GM21529 (cell line): ENCODE measurements around the gene TXNDC15.
"Not testable (repeated sequence)": the region's sequence is repeated elsewhere in the genome, so short reads cannot be mapped to it uniquely, and the experiment has no call there.

ENCODE experiments used
- ATAC-seq: cut with Tn5 transposase; IDR thresholded peaks from one replicate; pipeline ENCODE4 v1.9.1; 2021; ENCODE audit not compliant: unreplicated experiment

The TXNDC15 gene, protein sequence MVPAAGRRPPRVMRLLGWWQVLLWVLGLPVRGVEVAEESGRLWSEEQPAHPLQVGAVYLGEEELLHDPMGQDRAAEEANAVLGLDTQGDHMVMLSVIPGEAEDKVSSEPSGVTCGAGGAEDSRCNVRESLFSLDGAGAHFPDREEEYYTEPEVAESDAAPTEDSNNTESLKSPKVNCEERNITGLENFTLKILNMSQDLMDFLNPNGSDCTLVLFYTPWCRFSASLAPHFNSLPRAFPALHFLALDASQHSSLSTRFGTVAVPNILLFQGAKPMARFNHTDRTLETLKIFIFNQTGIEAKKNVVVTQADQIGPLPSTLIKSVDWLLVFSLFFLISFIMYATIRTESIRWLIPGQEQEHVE

DNA sequence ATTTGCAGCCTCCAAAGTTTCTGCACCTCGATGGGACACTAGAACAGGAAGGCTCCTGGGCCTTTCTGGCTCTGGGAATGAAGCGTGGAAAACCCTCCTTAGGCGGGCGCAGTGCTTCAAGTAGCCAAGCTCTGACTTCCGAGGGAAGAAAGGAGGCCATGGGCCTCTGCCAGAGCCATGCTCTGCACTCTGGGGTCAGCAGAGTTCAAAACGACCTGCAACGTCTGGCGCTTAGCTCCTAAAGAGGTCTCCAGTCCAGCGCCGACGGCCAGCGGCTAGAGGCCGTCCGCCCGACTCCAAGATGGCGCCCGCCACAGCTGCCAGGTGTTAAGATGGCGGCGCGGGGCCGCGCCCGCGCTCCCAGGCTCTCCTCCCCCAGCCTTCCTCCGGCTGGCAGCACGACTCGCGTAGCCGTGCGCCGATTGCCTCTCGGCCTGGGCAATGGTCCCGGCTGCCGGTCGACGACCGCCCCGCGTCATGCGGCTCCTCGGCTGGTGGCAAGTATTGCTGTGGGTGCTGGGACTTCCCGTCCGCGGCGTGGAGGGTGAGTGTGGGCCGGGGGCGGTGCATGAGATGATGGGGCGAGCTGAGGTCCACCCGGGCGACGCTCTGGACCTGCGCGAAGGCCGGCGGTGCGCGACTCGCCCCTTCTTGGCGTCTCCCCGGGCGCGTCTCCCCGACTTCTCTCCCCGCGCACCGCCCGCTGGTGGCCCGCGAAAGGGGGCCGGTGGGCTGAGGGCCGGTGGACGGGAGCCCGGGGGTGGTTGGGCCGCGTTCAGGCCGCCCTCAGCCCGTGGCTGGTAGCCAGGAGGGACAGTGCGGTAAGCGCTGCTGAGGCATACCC lies at the start of gene TXNDC15:
TXNDC15 (plus strand) TSS at position 385 of the 844 bp plus-strand sequence; CDS start at position 442, 57 bp downstream.
- ATAC-seq: peak; percentile 74

DNA sequence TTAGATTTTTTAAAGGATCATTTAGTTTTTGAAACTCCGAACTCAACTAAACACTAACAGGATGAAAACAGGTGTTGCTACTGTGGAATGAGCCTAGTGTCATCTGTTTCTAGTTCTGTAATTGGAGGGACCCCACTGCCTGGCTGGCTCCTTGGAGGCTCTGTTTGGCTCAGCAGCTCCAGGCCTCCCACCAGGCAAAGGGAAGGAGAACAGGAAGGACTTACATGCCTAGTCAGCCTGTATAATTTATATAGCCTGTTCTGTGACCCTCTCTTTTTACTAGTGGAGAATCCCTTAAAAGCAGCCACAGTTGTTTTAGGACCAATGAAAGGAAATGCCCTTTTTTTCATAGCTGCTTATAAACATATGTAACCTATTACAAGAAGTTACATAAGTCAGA lies 49.5 kb upstream of the TXNDC15 start:
- ATAC-seq: no peak

DNA sequence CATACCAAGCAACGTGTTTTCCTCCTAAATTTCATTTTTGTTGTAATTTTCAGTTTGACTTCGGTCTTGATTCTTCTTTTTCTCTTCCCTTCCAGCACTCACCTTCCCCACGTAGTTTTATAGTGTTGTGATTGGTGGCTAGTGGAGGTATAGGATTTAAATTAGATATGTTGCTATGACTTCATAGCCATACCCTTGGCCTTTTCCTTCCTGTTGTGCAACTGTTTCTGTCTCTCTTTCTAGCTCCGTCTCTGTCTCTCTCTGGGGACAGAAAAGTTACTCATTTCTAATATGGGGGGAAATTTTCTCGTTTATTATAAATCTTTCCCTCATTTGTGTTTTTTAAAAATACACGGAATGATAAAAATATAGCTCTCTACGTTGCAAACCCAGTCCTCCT lies 49.0 kb upstream of the TXNDC15 start:
- ATAC-seq: no peak

DNA sequence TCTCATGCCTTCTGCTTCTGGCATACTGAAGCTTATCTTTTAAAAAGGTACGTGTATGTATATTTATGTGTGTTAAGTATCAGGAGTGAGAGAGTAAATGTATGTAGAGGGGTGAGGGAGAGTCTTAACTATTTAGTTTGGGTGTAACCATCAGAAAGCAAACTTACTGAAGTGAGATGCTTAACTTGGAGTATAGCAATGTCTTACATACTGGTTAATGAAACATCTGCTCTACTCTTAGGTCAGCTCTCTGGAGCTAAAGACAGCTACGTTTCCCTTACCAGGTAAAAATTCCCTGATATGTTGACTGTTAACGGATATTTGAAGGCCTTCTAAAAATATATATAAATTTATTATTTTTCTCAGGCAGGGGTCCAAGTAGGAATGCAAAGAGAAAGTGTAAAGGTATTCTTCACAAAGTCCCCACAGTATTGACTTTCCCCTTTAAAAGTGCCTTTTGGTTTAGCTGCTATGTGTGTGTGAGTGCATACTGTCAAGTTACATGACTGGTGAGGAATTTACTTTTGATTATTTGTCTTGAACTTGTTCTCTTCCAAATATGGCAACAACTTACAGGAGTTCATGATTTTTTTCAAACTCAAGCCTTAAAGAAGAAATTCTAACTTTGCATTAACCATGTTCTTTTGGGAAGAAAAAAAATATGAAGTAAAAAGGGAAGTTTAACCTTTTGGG lies 40.7 kb upstream of the TXNDC15 start:
- ATAC-seq: no peak

DNA sequence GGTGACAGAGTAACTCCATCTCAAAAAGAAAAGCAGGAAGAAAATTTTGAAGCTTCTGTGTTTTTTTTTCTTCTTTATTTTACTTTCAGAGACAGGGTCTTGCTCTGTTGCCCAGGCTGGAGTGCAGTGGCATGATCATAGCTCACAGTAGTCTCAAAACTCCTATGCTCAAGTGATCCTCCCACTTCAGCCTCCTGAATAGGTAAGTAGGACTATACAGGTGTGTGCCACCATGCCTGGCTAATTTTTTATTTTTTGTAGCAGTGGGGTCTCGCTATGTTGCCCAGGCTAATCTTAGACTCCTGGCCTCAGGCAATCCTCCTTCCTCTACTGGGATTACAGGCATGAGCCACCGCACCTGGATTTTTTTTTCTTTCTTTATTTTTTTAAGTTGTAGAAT lies 38.5 kb upstream of the TXNDC15 start:
- no peak for ATAC-seq

DNA sequence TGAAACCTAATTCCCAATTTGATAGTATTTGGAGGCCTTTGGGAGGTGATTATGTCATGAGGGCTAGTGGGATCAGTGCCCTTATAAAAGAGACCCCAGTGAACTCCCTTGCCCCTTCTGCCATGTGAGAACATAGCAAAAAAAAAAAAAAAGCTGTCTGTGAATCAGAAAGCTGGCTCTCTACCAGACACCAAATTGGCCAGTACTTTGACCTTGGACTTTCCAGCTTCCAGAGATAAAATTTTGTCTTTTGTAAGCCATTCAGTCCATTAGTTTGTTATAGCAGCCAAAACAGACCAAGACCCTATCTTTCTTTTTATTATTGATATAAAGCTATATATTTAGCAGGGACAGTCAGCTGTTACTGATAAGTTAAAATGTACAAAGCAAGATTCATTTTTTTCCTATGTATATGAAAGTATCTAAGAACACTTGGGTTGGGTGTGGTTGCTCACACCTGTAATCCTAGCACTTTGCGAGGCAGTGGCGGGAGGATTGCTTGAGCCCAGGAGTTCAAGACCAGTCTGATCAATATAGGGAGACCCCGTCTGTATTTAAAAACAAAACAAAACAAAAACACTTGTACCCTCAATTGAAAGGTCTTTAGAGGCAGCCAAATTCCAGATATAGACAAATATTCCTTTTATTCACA lies 36.5 kb upstream of the TXNDC15 start:
- no peak for ATAC-seq

DNA sequence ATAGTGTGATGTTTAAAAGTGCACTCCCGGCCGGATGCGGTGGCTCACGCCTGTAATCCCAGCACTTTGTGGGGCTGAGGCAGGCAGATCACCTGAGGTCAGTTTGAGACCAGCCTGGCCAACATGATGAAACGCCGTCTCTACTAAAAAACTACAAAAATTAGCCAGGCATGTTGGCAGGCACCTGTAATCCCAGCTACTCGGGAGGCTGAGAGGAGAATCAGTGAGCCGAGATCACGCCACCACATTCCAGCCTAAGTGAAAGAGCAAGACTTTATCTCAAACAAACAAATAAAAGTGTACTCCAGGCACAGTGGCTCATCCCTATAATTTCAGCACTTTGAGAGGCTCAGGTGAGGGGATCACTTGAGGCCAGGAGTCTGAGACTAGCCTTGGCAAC lies 35.8 kb upstream of the TXNDC15 start:
- ATAC-seq: not testable (repeated sequence)

DNA sequence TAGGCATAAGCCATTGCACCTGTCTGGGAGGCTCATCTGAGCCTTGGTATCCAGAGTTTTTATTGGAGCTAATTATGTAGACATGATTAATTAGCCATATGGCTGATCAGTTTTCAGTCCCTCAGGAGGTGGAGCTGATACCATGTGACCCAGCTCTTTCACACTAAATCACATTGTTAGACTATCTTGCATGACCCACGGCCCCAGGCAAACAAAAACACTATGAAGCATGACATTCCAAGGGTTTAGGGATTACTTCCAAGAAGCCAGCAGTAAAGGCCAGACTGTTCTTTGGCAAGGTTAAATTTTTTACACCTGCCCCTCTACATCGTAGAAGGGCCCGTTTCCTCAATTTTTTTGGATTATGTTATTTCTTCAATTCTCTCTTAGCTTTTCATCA lies 33.4 kb upstream of the TXNDC15 start:
- no peak for ATAC-seq

DNA sequence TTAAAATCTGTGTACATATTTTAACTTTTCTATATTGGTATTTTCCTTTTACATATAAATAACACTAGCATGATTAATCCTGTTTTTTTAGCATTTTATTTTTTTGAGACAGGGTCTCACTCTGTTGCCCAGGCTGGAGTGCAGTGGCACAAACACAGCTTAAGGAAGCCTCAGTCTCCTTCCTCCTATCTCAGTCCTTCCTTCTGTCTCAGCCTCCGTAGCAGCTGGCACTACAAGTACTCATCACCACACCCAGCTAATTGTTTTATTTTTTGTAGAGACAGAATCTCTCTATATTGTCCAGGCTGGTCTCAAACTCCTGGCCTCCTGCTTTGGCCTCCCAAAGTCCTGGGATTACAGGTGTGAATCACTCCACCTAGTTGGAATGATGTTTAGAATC lies 29.9 kb upstream of the TXNDC15 start:
- no peak for ATAC-seq

DNA sequence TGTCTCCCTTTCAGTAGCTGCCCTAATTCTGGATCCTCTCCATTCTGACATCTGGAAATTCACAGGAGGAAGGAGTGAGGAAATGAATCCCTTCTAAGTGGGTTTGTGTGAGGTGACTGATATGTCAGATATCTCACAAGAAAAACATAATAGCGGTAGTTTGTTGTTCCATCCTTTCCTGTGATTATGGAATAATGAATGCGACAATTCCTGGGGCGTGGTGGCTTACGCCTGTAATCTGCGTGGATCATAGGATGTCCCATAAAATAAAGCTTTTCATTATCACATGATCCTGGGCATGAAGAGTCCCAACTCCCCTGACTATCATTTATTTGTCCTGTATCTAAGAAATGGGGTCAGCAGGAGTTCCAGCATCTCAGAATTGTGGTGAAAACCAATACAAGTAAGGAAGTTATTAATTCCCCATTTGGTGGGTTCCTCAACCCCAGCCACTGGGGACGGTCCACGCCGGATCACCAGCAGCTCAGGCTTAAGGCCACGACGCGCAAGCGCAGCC lies 28.8 kb upstream of the TXNDC15 start:
- no peak for ATAC-seq

DNA sequence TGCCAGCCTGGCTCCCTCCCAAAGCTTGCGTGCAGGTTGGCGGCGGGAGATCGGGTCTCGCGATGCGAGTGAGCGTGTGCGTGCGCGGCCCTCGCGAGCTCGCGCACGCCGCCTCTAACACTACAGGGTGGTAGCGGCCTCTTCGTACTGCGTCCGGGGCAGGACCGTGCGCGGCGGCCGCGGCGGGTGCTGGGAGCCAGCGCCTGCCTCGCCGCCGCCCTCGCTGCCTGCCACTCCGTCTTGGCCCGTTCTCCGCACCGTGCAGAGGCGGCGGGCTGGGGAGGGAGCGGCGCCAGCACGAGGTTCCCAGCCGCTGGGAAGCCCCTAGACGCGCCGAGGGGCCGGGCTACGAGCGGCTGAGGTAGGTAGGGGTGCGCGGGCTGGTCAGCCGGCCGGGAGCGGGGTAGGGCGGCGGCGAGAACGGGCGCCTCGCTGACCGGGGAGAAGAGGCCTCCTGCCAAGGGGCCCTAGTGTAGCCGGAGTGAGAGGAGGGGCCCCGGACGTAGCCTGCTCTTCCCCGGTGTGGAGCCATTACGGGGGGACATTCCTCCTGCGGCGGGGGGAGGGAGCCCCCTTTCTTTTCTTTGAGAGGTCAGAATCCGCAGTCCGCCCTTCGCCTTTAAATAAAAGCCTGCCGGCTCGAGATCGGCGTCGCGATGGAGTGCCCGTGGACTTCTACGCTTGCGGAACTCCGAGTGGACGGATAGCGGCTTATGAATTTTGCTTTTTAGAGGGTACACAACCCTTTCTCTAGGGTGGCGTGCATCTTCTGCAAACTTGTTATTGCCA lies 28.1 kb upstream of the TXNDC15 start, which contains the start of gene C5orf24:
C5orf24 (plus strand) TSS at position 117 of the 789 bp plus-strand sequence. CDS start 8,933 bp downstream, outside the sequence.
- ATAC-seq: peak; percentile 95

DNA sequence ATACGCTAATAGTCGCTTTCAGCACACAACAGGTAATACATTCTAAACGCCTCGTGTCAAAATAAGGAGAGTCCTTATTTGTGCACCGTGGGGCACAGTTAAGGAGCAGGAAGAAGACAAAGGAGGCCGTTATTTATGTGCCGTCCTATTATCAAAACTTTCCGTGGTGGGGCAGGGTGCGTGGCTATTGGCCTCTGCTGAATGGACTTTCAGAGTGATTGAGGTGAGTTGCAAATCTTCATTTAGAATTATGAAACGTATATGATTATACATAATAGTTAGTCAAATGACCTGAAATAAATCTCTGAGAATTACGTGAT lies 27.6 kb upstream of the TXNDC15 start:
- ATAC-seq: no peak

DNA sequence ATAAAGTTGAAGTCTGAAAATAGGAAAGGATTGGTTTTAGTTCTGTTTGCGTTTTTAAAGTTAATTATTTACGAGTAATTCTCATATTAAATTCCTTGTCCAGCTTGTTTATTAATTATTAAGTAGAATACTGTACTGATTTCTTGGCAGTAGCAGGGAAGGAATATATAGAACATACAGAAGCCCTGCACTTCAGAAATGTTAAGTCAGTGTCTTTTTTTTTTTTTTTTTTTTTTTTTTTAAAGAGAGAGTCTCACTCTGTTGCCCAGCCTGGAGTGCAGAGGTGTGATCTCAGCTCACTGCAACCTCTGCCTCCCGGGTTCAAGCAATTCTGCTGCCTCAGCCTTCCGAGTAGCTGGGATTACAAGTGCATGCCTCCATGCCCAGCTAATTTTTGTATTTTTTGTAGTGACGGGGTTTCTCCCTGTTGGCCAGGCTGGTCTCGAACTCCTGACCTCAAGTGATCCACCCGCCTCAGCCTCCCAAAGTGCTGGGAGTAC lies 24.7 kb upstream of the TXNDC15 start:
- ATAC-seq: not testable (repeated sequence)

DNA sequence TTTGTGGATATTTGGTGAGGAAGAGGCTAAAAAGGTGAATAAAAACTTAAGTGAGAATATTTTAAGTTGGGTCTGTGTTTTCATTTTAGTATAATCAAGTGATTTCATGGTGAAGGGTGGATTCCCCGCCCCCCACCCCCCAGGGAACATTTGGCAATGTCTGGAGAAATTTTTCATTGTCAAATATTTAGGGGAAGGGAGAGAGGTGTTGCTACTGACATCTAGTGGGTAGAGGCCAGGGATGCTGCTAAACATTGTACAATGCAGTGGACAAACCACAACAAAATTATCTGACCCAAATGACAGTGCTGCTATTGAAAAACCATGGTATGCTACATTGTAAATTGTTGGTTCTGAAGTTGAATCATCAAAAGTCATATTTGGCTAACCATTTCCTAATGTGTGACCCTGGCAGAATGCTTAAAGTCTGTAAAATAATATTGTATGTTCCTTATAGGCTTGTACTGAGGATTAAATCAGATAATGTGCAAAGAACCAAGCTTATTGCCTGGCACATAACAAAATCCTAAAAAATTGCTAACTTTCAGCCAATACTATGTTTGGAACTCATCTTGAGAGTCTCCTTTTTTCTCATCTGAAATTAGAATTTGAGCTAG lies 22.8 kb upstream of the TXNDC15 start:
- no peak for ATAC-seq

DNA sequence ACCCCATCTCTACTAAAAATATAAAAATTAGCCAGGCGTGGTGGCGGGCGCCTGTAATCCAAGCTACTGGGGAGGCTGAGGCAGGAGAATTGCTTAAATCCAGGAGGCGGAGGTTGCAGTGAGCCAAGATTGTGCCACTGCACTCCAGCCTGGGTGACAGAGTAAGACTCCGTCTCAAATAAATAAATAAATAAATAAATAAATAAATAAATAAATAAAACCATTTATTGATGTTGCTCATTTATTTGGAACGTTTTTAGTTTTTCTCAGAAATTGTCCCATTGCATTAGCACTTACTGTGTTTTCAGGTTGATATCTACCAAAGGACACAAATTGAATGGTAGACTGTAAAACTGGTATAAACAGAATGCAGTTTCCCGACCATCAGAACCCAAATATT lies 17.7 kb upstream of the TXNDC15 start:
- not testable (repeated sequence) for ATAC-seq

DNA sequence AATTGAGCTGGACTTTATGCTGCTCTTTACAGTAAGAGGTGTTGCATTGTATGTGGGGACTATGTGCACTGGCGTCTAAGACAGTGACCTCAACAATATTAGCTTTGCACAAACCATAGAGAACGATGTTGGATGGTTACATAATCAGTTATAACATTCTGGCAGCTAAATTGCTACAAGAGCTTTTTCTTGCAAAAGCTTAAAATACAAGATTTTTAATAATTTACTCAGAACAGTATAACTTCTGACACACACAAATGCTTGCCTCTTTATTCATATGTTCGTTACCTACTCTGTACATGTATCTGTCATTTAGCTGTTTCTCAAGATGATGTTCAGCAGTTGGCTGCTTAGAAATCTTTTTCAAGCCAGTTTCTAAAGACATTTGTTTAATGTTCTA lies 16.8 kb upstream of the TXNDC15 start:
- ATAC-seq: no peak

DNA sequence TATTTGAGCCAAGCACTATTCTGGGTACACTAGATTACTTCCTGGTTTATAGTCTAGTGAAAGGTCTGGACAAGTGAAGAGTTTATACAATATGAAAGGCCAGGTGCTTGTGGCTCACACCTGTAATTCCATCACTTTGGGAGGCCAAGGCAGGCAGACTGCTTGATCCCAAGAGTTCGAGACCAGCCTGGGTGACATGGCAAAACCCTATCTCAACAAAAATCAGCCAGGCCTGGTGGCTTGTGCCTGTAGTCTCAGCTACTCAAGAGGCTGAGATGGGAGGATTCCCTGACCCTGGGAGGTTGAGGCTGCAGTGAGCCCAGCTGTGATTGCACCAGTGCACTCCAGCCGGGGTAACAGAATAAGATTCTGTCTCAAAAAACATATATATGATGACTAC lies 9.5 kb upstream of the TXNDC15 start:
- ATAC-seq: no peak

DNA sequence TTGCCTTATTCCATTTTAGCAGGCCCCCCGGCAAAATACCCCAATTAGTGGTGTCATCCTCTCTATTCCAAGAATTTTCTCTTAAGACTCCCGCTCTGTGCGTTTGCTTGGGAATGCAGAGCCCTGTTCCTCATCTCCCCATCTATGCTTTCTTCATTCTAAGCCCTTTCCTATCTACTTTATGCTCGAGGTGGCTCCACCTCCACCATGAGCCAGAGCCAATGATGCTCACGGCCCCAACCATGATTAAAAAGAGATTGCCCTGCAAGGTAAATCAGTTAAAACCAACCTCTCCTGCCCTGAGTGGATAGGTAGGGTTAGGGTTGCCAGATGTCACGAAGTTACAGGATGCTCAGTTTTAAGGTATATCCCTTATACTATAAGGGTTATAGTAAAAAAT lies 677 bp upstream of the TXNDC15 start:
- ATAC-seq: no peak

DNA sequence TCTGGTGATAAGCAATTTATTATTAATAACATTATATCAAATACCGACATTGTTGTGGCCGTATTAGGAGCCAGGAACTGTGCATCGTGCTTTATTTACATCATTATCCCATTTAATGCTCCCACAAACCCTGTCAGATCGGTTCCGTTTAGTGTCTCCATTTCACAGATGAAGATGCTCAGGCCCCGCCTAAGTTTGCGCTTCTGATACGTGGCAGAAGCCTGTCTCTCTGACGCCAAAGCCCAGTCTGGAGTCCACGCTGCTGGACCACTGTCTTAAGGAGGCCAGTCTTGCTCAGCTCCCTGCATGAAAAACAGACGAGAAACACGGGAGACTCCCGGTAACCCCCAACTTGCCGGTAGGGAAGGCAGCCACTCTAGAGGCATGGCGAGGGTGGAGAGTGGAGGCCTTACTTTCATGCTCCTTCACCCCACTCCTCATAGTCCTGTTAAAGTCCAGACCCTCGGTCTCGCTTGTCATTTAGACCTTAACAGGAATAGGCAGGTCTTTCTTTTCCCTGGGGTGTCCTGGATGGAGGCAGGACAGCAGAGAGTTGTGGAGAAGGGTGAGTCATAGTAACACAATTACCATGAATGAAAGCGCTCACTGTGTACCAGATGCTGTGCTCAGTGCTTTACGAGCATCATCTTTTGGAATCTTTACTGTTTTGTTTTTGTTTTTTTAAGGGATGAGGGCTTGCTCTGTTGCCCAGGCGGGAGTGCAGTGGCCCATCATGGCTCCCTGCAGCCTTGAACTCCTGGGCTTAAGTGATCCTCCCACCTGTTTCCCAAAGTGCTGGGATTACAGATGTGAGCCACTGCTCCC lies 872 bp downstream of the TXNDC15 start:
- peak; percentile 42 for ATAC-seq
